HEK293 (cell line): ENCODE results near the gene EEFSEC.

ENCODE experiments used
- CTCF ChIA-PET: fragments of 350-600 bp; formaldehyde crosslinking; extraction: SDS; loops from one replicate; lab custom pipeline; 2021; ENCODE audit warnings: antibody characterized with exemption; lab: Yijun Ruan, JAX
- POLR2A ChIA-PET: fragments of 300-600 bp; formaldehyde crosslinking; extraction: SDS; loops from one replicate; lab custom pipeline; 2020; ENCODE audit warnings: antibody characterized with exemption, inconsistent platforms; lab: Yijun Ruan, JAX
- H3K27ac ChIP-seq: fragments of 200-500 bp; sonication (Bioruptor generic); 2 replicates; pipeline ENCODE4 v1.5.1; 2014; ENCODE audit warnings: low read depth, low read length, control low read depth, inconsistent platforms; ENCODE audit errors: extremely low read depth
- H3K36me3 ChIP-seq, 2 experiments: fragments of 200-500 bp in 1 of 2; sonication (Bioruptor generic) in 1 of 2; 1 replicate in 1 of 2; 2 replicates in 1 of 2; pipeline ENCODE4 v1.5.1; 2014 to 2017; ENCODE audit warnings: inconsistent platforms in 2 of 2, low read length in 2 of 2; ENCODE audit not compliant: control insufficient read depth in 2 of 2, insufficient read depth in 1 of 2
- H3K4me1 ChIP-seq: fragments of 200-500 bp; sonication (Bioruptor generic); 2 replicates; pipeline ENCODE4 v1.5.1; 2014; ENCODE audit warnings: mild to moderate bottlenecking, low read length, inconsistent platforms; ENCODE audit not compliant: control insufficient read depth, insufficient read depth
- H3K4me3 ChIP-seq: 2 replicates; pipeline ENCODE4 v1.5.1; 2011; ENCODE audit warnings: low read depth, mild to moderate bottlenecking, control low read depth, low read length, moderate library complexity
- H3K9me3 ChIP-seq: fragments of 200-500 bp; sonication (Bioruptor generic); 2 replicates; pipeline ENCODE4 v1.5.1; 2014; ENCODE audit warnings: low read depth, low read length, inconsistent platforms; ENCODE audit not compliant: control insufficient read depth, insufficient read depth
- BCL11A ChIP-seq: fragments of 450-650 bp; formaldehyde crosslinking; IDR thresholded peaks from 2 replicates; pipeline ENCODE4 v1.5.1; 2016; ENCODE audit warnings: low read depth, missing biosample characterization, missing genetic modification characterization
- EGR2 ChIP-seq: fragments of 450-650 bp; formaldehyde crosslinking; IDR thresholded peaks from 2 replicates; pipeline ENCODE4 v1.5.1; 2016; ENCODE audit warnings: low read depth, missing biosample characterization, missing genetic modification characterization
- GLIS1 ChIP-seq: fragments of 450-650 bp; formaldehyde crosslinking; IDR thresholded peaks from 2 replicates; pipeline ENCODE4 v1.5.1; 2016; ENCODE audit warnings: missing biosample characterization, missing genetic modification characterization
- KLF8 ChIP-seq: fragments of 450-650 bp; formaldehyde crosslinking; IDR thresholded peaks from 2 replicates; pipeline ENCODE4 v1.5.1; 2016; ENCODE audit warnings: missing biosample characterization, missing genetic modification characterization
- OSR2 ChIP-seq: fragments of 450-650 bp; formaldehyde crosslinking; IDR thresholded peaks from 2 replicates; pipeline ENCODE4 v1.5.1; 2016; ENCODE audit warnings: missing biosample characterization, missing genetic modification characterization
- TCF7L2 ChIP-seq: IDR thresholded peaks from 2 replicates; pipeline ENCODE4 v1.6.1; 2011; ENCODE audit warnings: low read depth, mild to moderate bottlenecking, inconsistent platforms, low read length, moderate library complexity, borderline replicate concordance
- TSHZ1 ChIP-seq: fragments of 450-650 bp; formaldehyde crosslinking; IDR thresholded peaks from 2 replicates; pipeline ENCODE4 v1.5.1; 2016; ENCODE audit warnings: missing biosample characterization, missing genetic modification characterization, borderline replicate concordance
- ZBTB17 ChIP-seq: fragments of 450-650 bp; formaldehyde crosslinking; IDR thresholded peaks from 2 replicates; pipeline ENCODE4 v1.5.1; 2016; ENCODE audit warnings: missing biosample characterization, missing genetic modification characterization
- ZFHX2 ChIP-seq: fragments of 450-650 bp; formaldehyde crosslinking; conservative IDR thresholded peaks from 2 replicates; pipeline ENCODE4 v1.5.1; 2016; ENCODE audit warnings: missing biosample characterization, missing genetic modification characterization
- ZNF133 ChIP-seq: fragments of 450-650 bp; formaldehyde crosslinking; IDR thresholded peaks from 2 replicates; pipeline ENCODE4 v1.5.1; 2016; ENCODE audit warnings: missing biosample characterization, missing genetic modification characterization
- ZNF16 ChIP-seq: fragments of 450-650 bp; formaldehyde crosslinking; IDR thresholded peaks from 2 replicates; pipeline ENCODE4 v1.5.1; 2016; ENCODE audit warnings: low read depth, missing biosample characterization, missing genetic modification characterization
- ZNF174 ChIP-seq: fragments of 450-650 bp; formaldehyde crosslinking; IDR thresholded peaks from 2 replicates; pipeline ENCODE4 v1.5.0; 2017; ENCODE audit warnings: missing biosample characterization, mild to moderate bottlenecking, missing genetic modification characterization
- ZNF248 ChIP-seq: fragments of 450-650 bp; formaldehyde crosslinking; IDR thresholded peaks from 2 replicates; pipeline ENCODE4 v1.5.1; 2017; ENCODE audit warnings: missing biosample characterization, missing genetic modification characterization
- ZNF274 ChIP-seq, 2 experiments: fragments of 200-500 bp in 1 of 2; fragments of 450-650 bp in 1 of 2; sonication (Bioruptor generic) in 1 of 2; formaldehyde crosslinking in 1 of 2; IDR thresholded peaks; 2 replicates each; pipeline versions ENCODE4 v1.5.1 to v1.6.1; 2014 to 2016; ENCODE audit warnings: borderline replicate concordance in 1 of 2, inconsistent platforms in 1 of 2, low read length in 1 of 2, missing biosample characterization in 1 of 2, missing genetic modification characterization in 1 of 2
- ZNF548 ChIP-seq: fragments of 450-650 bp; formaldehyde crosslinking; IDR thresholded peaks from 2 replicates; pipeline ENCODE4 v1.5.1; 2016; ENCODE audit warnings: missing biosample characterization, missing genetic modification characterization
- ZNF558 ChIP-seq: fragments of 450-650 bp; formaldehyde crosslinking; IDR thresholded peaks from 2 replicates; pipeline ENCODE4 v1.5.1; 2016; ENCODE audit warnings: missing biosample characterization, missing genetic modification characterization
- TF ChIP-seq, protein P1 (sequence below): fragments of 450-650 bp; formaldehyde crosslinking; IDR thresholded peaks from 2 replicates; pipeline ENCODE4 v1.5.1; 2016; ENCODE audit warnings: missing biosample characterization, missing genetic modification characterization
- TF ChIP-seq, protein P2 (sequence below): fragments of 450-650 bp; formaldehyde crosslinking; IDR thresholded peaks from 2 replicates; pipeline ENCODE4 v1.5.1; 2017; ENCODE audit warnings: missing biosample characterization, missing genetic modification characterization

Gene EEFSEC

DNA sequence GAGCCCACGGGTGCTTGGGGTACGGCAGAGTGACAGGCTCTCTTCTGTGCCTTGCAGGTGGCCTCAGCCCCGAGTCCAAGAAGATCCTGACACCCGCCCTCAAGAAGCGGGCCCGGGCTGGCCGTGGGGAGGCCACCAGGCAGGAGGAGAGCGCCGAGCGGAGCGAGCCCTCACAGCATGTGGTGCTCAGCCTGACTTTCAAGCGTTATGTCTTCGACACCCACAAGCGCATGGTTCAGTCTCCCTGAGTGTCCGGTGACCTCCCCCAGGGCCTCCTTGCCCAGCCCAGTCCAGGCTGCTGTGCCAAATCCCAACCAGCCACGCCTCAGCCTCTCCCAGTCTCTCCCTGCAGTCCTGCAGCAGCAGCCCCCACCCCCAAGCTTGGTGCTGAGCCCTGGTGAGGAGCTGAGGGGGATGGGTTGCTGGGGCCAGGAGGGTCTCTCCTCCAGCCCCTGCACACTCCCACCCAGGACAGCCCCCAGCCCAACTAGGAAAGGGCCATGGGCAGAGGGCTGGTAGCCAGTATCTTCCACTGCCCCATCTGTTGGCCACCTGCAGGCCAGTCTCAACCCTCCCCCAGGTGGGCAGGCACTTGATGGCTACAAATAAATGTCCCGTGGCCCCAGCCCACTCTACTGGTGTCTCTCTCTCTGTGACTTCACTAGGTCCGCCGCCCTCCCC lies 254.9 kb downstream of the EEFSEC start (continued):
- TF ChIP-seq, protein P1, sequence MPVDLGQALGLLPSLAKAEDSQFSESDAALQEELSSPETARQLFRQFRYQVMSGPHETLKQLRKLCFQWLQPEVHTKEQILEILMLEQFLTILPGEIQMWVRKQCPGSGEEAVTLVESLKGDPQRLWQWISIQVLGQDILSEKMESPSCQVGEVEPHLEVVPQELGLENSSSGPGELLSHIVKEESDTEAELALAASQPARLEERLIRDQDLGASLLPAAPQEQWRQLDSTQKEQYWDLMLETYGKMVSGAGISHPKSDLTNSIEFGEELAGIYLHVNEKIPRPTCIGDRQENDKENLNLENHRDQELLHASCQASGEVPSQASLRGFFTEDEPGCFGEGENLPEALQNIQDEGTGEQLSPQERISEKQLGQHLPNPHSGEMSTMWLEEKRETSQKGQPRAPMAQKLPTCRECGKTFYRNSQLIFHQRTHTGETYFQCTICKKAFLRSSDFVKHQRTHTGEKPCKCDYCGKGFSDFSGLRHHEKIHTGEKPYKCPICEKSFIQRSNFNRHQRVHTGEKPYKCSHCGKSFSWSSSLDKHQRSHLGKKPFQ (tag by site-specific recombination), result no peak
- TF ChIP-seq ZNF274 (IDR thresholded peaks at IDR 0.05; ENCODE audit: low read length) (no peak), ZNF274 (tag by site-specific recombination; IDR thresholded peaks at IDR 0.05; ENCODE audit: borderline replicate concordance) (no peak)

- Histone ChIP-seq H3K4me1 (no peaks in the 10 kb centered on the region), H3K27ac (no peak overlapping the region), H3K36me3 (no peaks in the 10 kb centered on the region), H3K4me3 (no peak overlapping the region), H3K9me3 (no peaks in the 10 kb centered on the region)
- TF ChIP-seq, protein P2, sequence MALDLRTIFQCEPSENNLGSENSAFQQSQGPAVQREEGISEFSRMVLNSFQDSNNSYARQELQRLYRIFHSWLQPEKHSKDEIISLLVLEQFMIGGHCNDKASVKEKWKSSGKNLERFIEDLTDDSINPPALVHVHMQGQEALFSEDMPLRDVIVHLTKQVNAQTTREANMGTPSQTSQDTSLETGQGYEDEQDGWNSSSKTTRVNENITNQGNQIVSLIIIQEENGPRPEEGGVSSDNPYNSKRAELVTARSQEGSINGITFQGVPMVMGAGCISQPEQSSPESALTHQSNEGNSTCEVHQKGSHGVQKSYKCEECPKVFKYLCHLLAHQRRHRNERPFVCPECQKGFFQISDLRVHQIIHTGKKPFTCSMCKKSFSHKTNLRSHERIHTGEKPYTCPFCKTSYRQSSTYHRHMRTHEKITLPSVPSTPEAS (tag by site-specific recombination), result no peak
- TF ChIP-seq, protein P1 (tag by site-specific recombination), result no peak
- TF ChIP-seq ZNF16 (no peak), TCF7L2 (no peak)
- ChIA-PET CTCF (interaction anchor here (0.6 to 1.2 kb wide), 5 partner anchors 16 to 173 kb away, joined by 3 to 4 read pairs (median 3); no protein-coding TSS in a partner anchor), POLR2A (no interaction called here)
These were observed 255.7 kb downstream of the EEFSEC start for GRCh38 chr3:128408693-128409623.

- Histone ChIP-seq H3K9me3 (no peaks in the 10 kb centered on the region), H3K36me3 (no peaks in the 10 kb centered on the region), H3K4me3 (no peak overlapping the region), H3K27ac (no peak overlapping the region), H3K4me1 (no peaks in the 10 kb centered on the region)
- ChIA-PET POLR2A (no interaction called here), CTCF (interaction anchor here (0.6 to 1.2 kb wide), 2 partner anchors 15 to 144 kb away, joined by 3 to 4 read pairs; no protein-coding TSS in a partner anchor)
- TF ChIP-seq BCL11A (no peak), EGR2 (tag by site-specific recombination) (no peak), TSHZ1 (tag by site-specific recombination) (no peak), ZNF248 (tag by site-specific recombination) (no peak), KLF8 (tag by site-specific recombination) (no peak), OSR2 (no peak), ZBTB17 (tag by site-specific recombination) (no peak), ZNF548 (tag by site-specific recombination) (no peak), GLIS1 (tag by site-specific recombination) (peak; percentile 80), ZNF558 (tag by site-specific recombination) (no peak), ZNF174 (tag by site-specific recombination) (no peak), ZNF133 (tag by site-specific recombination) (no peak), ZFHX2 (tag by site-specific recombination) (no peak)
These were observed 256.6 kb downstream of the EEFSEC start for GRCh38 chr3:128409624-128410581.
